GM19463 (cell line): ENCODE measurements around the gene PLAAT3.
"Not testable (repeated sequence)": the region's sequence is repeated elsewhere in the genome, so short reads cannot be mapped to it uniquely, and the experiment has no call there.

Experiments used
- ATAC-seq: cut with Tn5 transposase; IDR thresholded peaks from one replicate; pipeline ENCODE4 v1.9.1; 2021; ENCODE audit warnings: mild to moderate bottlenecking, moderate library complexity; ENCODE audit not compliant: unreplicated experiment

Gene PLAAT3

DNA sequence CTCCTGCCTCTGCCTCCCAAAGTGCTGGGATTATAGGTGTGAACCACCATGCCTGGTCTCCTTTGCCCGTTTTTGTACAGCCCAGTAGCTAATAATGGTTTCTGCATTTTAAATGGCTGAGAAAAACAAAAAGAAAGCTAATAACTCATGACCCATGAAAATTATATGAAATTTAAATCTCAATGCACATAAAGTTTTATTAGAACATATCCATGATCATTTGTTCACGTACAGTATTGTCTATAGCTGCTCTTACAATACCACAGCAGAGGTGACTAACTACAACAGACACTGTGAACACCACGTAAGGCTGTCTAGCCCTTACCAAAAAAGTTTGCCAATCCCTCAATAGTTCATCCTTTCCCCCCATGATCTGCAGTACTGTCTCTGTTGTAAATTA lies 44.7 kb downstream of the PLAAT3 start:
- no peak for ATAC-seq

GRCh38 chr11:63567044-63567840 lies 47.0 kb downstream of the PLAAT3 start:
- ATAC-seq = peak; percentile 62

DNA sequence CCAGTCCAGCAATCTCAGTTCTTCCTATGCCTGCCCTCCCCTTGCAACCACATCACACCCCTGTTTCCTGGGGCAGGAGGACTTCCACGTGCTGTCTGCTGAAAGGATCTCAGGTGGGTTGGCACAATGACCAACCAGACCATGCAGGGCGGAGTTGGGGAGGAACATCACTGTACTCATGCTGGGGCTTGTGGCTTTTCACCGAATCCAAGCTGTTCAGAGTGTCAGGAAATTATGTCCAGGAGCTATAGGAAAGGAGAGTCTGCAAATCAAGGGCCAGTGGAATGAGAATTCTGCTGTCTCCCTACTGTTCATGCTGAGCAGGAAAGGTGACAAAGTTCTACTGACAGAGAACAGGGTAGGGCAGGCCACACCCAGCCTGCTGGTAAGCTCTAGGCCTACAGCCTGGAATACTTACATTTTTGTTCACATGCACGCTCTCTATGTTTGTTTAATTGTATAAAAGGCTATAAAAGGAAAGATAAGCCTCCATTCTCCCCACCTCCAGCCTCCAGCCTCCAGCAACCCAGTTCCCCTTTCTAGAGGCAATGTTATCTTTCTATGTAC lies 49.4 kb downstream of the PLAAT3 start:
- no peak for ATAC-seq

DNA sequence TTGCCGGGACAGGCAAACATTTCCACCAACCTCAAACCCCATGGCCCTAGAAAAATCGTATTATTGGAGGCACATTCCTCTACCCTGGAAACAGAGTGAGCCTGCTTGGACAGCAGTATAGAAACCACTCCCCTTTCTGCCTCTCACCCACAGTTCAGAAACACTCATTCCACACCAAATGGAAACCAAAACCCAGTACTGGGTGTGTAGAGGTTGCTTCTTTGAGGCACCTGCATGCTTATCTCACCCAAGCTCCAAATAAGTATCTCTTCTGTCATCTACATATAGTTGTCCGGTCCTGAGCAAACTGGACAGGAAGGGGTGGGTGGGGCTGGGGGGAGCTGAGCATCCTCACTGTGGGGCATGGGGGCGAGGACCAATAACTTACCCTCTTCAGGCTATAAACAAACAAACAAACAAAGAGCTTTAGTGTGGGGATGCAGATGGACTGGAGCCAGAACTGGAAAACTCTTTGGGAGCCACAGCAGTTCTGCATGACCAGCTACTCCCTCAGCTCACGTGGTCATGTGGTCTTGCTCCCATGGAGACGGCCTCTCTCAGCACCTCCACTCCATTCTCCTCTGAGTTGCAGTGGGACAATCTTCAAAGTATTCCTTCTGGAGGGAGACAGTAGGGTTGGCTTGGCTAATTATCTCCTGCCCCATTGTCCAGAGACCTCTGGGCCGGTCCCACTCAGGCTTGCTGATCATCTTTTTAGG lies 50.0 kb downstream of the PLAAT3 start:
- ATAC-seq = peak; percentile 66

- no peak for ATAC-seq
Measured at GRCh38 chr11:63563201-63564055, 50.8 kb downstream of the PLAAT3 start, which contains the start of gene PLAAT2. Gene PLAAT2, minus strand, starts transcription at chr11:63563379. Its CDS starts 55 bp downstream, at chr11:63563324.

- no peak for ATAC-seq
Measured at GRCh38 chr11:63560506-63561180, 53.6 kb downstream of the PLAAT3 start.

DNA sequence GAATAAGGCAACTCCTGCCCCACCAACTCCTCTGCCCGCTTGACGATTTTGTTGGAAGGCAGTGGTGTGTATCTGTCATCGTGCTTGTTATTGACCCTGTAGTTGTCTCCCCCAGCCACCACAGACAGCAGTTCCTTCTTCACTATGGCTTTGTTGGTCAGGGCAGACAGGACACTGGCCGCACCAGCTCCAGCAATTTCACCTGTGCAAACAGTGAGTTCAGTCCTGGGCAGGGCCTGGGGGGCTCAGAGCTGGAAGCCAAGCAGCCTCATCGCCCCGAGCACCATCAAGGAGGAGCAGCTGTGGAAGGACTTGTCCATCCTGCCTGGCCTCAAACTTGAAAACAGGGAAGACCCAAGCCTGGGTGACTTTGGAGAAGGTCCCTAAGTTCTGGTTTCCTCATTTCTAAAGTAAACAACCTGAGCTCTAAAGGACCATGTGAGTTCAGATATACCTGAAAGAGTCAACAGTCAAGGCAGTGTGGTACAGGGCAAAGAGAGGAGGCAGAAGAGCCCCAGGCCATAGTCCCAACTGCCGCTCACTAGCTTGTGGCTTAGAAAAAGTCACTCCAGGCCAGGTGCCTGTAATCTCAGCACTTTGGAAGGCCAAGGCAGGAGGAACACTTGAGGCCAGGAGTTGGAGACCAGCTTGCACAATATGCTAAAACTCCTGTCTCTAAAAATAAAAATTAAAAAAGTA lies 55.6 kb downstream of the PLAAT3 start:
- ATAC-seq = no peak

DNA sequence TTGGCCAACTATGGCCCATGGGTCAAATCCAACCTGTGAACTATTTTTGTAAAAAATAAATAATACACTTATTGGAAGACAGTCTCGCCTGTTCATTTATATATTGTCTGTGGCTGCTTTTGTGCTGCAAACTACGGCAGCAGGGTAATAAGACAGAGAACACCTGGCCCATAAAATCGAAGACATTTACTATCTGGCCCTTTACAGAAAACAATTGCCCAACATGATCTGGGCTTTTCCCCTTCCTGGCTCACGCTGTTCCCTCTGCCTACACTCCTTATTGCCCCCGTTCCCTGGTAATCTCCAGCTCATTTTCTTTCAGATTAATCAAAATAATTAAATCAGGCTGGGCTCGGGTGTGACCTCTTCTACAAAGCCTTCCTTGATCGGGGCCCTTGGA lies 56.7 kb downstream of the PLAAT3 start:
- no peak for ATAC-seq

DNA sequence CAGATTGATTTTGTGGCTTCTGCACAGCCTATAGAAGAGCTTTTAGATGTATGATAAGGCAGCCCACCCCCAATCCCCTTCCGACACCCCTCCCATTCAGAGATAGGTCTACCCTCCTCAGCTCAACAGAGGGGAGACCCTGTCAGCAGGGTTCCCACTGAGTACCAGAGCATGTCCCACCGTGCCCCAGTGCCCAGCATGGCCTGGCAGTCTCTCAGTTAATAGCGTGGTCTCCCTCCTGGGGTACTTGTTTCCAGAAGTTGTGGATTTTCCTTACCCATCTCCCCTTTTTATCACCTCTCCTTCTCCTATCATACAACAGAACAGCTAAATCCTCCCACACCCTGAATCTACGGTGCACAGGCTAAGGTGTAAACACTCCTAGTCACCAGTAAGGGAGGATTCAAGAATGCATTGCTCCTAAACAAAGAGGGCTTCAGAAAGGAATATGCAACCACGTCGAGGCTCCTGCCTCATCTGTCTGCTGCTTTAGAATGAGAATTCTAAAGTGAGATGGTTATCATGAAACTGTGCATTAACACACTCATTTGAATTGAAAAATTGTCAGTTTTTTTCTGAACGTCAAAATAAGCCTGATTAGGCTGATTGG lies 57.7 kb downstream of the PLAAT3 start:
- no peak for ATAC-seq

DNA sequence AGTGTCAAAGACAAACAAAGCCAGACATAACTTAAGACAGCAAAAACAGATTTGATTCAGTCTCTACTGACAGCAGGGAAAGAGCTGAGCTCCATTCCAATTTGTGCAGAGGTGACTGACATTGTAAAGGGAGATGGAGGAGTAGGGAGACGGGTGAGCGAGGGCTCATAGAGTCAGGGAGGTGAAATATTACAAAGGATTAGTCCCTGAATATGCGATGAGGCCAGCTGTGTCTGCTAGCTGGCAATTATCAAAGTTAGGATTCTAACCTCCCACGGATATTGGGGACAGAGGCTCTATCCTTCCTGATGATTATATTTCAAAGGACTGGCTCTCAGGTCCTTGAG lies 59.4 kb downstream of the PLAAT3 start:
- ATAC-seq = no peak

- peak; percentile 66 for ATAC-seq
Measured at GRCh38 chr11:63553759-63554158, 60.5 kb downstream of the PLAAT3 start.

DNA sequence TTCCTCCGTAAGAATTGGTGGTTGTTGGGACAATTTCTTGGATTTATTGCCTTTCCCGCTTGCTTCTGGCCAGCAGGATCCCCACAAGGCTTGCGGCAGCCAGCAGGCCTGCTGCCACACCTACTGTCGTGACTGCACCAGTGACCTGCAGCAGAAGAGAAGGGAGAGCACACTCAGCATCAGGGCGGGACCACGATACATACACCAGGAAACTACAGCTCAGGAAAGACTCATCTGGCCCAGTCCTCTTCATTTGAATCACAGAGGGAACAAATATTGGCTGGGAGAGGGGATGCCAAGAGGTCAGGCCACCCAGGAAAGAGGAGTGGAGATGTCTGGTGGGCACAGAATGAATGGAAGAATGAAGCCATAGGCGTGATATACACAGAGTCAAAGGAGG lies 61.3 kb downstream of the PLAAT3 start:
- no peak for ATAC-seq

DNA sequence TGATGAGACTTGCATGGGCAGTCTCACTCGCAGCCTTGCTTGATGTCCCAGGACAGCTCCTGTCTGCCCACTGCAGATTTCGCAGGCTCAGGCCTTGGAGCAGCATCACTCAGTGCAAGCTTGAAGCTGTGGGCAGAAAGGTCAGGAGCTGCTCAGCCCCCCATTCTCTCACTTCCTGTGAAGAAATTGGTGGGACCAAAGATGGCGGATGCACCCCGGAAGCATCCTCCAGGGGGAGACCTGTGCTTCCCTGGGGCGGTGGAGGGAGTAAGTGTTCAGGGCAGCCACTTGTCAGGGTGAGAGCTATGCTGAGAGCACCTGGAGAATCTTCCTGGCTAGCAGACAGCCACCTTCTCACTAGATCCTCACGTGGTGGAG lies 62.4 kb downstream of the PLAAT3 start:
- no peak for ATAC-seq

DNA sequence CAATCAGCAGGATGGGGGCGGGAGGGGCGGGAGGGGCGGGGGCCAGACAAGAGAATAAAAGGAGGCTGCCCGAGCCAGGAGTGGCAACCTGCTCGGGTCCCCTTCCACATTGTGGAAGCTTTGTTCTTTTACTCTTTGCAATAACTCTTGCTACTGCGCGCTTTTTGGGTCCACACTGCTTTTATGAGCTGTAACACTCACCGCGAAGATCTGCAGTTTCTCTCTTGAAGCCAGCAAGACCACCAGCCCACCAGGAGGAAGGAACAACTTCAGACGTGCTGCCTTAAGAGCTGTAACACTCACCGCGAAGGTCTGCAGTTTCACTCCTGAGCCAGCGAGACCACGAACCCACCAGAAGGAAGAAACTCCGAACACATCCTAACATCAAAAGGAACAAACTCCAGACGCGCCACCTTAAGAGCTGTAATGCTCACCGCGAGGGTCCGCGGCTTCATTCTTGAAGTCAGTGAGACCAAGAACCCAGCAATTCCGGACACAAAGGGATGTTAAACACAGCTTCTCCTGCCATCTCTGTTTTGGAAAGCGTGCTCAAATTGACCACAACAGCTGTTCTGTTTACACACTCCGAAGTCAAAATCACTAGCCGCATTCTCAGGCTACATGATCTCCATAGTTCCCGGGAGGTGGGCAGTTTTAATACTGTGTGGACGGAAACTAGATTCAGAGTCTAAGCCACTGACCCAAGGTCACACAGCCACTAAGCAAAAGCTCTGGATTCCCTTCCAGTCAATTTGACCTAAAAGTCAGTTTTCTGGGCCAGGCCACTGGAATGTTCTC lies 62.9 kb downstream of the PLAAT3 start:
- no peak for ATAC-seq

GRCh38 chr11:63550156-63550700 lies 64.0 kb downstream of the PLAAT3 start:
- ATAC-seq = not testable (repeated sequence)

DNA sequence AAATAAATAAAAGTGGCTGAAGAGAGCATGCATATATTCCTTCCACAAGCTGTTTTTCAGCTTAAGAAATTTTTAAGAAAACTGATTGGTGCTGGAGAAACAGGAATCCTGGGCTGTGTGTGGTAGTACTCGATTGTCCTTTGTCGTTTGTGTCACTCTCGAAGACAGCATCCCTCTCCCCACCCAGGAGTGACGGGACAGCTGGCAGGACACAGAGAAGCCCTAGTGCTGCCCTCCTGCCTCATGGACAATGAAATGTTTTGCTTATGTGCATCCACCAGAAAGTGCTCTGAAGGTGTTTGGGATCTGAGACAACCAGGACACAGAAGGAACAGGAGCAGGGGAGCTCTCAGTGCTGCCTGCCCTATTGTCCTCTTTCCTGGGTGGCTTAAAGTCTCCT lies 64.8 kb downstream of the PLAAT3 start:
- no peak for ATAC-seq

GRCh38 chr11:63548178-63548577 lies 66.1 kb downstream of the PLAAT3 start:
- no peak for ATAC-seq

GRCh38 chr11:63547061-63547460 lies 67.2 kb downstream of the PLAAT3 start:
- no peak for ATAC-seq
